Keratinocyte (primary cell): ENCODE data around the gene TBX3.

Source experiments
- EZH2 ChIP-seq: IDR thresholded peaks from one replicate; pipeline ENCODE4 v1.6.1; 2012; ENCODE audit warnings: inconsistent platforms, mild to moderate bottlenecking, low read length, moderate library complexity
- TF ChIP-seq, protein P1 (sequence below), 3 experiments: IDR thresholded peaks in 1 of 3; conservative IDR thresholded peaks in 1 of 3; optimal IDR thresholded peaks in 1 of 3; 2 replicates in 2 of 3; 3 replicates in 1 of 3; pipeline versions ENCODE3 to v1.5.1; 2011; ENCODE audit warnings: low read length in 3 of 3, mild to moderate bottlenecking in 3 of 3, moderate library complexity in 2 of 3, control low read depth in 1 of 3, inconsistent platforms in 1 of 3; ENCODE audit not compliant: insufficient read depth in 2 of 3; ENCODE audit errors: extremely low read depth in 1 of 3

DNA sequence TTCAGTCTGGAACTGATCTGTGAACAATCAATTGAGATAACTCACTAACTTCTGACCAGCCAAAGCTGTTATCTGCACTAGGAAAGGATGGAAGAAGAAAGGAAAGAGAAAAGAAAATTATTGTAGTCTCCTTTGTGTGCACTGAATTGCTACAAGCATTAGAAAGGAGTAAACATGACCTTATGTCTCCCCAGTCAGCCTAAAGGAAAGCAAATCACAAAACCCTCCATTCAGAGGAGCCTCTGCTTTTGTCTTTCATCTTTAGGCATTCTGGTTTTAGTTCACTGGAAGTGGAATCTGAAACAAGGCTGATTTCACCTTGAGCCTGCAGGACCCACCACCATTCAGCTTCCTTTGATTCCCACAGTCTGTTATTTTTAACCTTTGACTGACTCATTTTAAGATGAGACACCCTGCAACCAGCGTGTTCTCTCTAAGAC is 26.0 kb downstream of the TBX3 start:
- TF ChIP-seq, protein P1, sequence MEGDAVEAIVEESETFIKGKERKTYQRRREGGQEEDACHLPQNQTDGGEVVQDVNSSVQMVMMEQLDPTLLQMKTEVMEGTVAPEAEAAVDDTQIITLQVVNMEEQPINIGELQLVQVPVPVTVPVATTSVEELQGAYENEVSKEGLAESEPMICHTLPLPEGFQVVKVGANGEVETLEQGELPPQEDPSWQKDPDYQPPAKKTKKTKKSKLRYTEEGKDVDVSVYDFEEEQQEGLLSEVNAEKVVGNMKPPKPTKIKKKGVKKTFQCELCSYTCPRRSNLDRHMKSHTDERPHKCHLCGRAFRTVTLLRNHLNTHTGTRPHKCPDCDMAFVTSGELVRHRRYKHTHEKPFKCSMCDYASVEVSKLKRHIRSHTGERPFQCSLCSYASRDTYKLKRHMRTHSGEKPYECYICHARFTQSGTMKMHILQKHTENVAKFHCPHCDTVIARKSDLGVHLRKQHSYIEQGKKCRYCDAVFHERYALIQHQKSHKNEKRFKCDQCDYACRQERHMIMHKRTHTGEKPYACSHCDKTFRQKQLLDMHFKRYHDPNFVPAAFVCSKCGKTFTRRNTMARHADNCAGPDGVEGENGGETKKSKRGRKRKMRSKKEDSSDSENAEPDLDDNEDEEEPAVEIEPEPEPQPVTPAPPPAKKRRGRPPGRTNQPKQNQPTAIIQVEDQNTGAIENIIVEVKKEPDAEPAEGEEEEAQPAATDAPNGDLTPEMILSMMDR (optimal IDR thresholded peaks at IDR 0.05 in 1 of 3, IDR thresholded peaks at IDR 0.05 in 1 of 3, conservative IDR thresholded peaks at IDR 0.05 in 1 of 3; ENCODE audit: extremely low read depth in 1 of 3, insufficient read depth in 2 of 3, low read length in 3 of 3) = no peak
- TF ChIP-seq EZH2 = no peak
